Measurements from ENCODE around the gene RALGAPA1.

- no peak for TF ChIP-seq CTCF (IDR thresholded peaks at IDR 0.05; ENCODE audit: borderline replicate concordance, extremely low read depth, low read length, poor library complexity, severe bottlenecking)
- TF ChIP-seq EZH2 (IDR thresholded peaks at IDR 0.05; ENCODE audit: borderline replicate concordance, low read depth, low read length, severe bottlenecking) = no peak
Measured at GRCh38 chr14:35678403-35679028, 130.6 kb downstream of the RALGAPA1 start.

Data from DND-41 (cell line).